Nephron progenitor cell (in vitro differentiated cells): Measurements from ENCODE around the gene FAM171A2.
"Not testable (repeated sequence)": the region's sequence is repeated elsewhere in the genome, so short reads cannot be mapped to it uniquely, and the experiment has no call there.

Experiments
- DNase-seq: peaks from one replicate; pipeline ENCODE4 v3.0.0; 2021
- H3K27ac Mint-ChIP-seq: 2 replicates; pipeline ENCODE4 v1.8.0; 2021; ENCODE audit warnings: mild to moderate bottlenecking, moderate library complexity, mixed read lengths
- H3K27me3 Mint-ChIP-seq: 2 replicates; pipeline ENCODE4 v1.8.0; 2021; ENCODE audit warnings: mild to moderate bottlenecking, low read depth, mixed read lengths; ENCODE audit not compliant: poor library complexity
- H3K36me3 Mint-ChIP-seq: 2 replicates; pipeline ENCODE4 v1.8.0; 2021; ENCODE audit warnings: low read depth, mixed read lengths
- H3K4me1 Mint-ChIP-seq: 2 replicates; pipeline ENCODE4 v1.8.0; 2021; ENCODE audit warnings: mixed read lengths
- H3K4me3 Mint-ChIP-seq: 2 replicates; pipeline ENCODE4 v1.8.0; 2021; ENCODE audit warnings: mild to moderate bottlenecking, moderate library complexity, mixed read lengths
- H3K9me3 Mint-ChIP-seq: 2 replicates; pipeline ENCODE4 v1.8.0; 2021; ENCODE audit warnings: mild to moderate bottlenecking, moderate library complexity, mixed read lengths
- CTCF ChIP-seq: fragments of 200-600 bp; sonication (generic); IDR thresholded peaks from 2 replicates; pipeline ENCODE4 v1.5.0; 2021; ENCODE audit warnings: antibody characterized with exemption

The FAM171A2 gene

GRCh38 chr17:44351464-44351863 lies 12.2 kb downstream of the FAM171A2 start:
- Mint-ChIP-seq H3K4me1 (peaks cover 13% of the 10 kb centered on the region), H3K27ac (no peak overlapping the region), H3K9me3 (no peaks in the 10 kb centered on the region), H3K4me3 (no peak overlapping the region), H3K36me3 (peaks cover 5% of the 10 kb centered on the region), H3K27me3 (peaks cover 7% of the 10 kb centered on the region)
- TF ChIP-seq CTCF = no peak
- no peak for DNase-seq

GRCh38 chr17:44350733-44351226 lies 12.9 kb downstream of the FAM171A2 start:
- Mint-ChIP-seq H3K9me3 (no peaks in the 10 kb centered on the region), H3K27me3 (peaks cover 7% of the 10 kb centered on the region), H3K4me3 (no peak overlapping the region), H3K4me1 (peaks cover 18% of the 10 kb centered on the region), H3K27ac (no peak overlapping the region), H3K36me3 (peaks cover 5% of the 10 kb centered on the region)
- TF ChIP-seq CTCF = peak; percentile 85
- peak; percentile 84 for DNase-seq

GRCh38 chr17:44349553-44350070 lies 14.0 kb downstream of the FAM171A2 start:
- no peak for TF ChIP-seq CTCF
- H3K27me3 Mint-ChIP-seq = peaks cover 7% of the 10 kb centered on the region
- H3K4me1 Mint-ChIP-seq = peaks cover 22% of the 10 kb centered on the region
- H3K27ac Mint-ChIP-seq = no peak overlapping the region
- H3K36me3 Mint-ChIP-seq = peaks cover 5% of the 10 kb centered on the region
- H3K4me3 Mint-ChIP-seq = no peak overlapping the region
- no peak for DNase-seq
- H3K9me3 Mint-ChIP-seq = no peaks in the 10 kb centered on the region

- Mint-ChIP-seq H3K27ac (no peak overlapping the region), H3K4me3 (no peak overlapping the region), H3K36me3 (peaks cover 5% of the 10 kb centered on the region), H3K9me3 (no peaks in the 10 kb centered on the region), H3K4me1 (peaks cover 27% of the 10 kb centered on the region), H3K27me3 (peaks cover 9% of the 10 kb centered on the region)
- no peak for DNase-seq
- TF ChIP-seq CTCF = no peak
Measured at GRCh38 chr17:44348988-44349364, 14.7 kb downstream of the FAM171A2 start.

GRCh38 chr17:44348234-44348987 lies 15.2 kb downstream of the FAM171A2 start:
- Mint-ChIP-seq H3K27ac (no peak overlapping the region), H3K36me3 (peaks cover 5% of the 10 kb centered on the region), H3K9me3 (no peaks in the 10 kb centered on the region), H3K27me3 (peaks cover 14% of the 10 kb centered on the region), H3K4me3 (no peak overlapping the region), H3K4me1 (peaks cover 32% of the 10 kb centered on the region)
- no peak for TF ChIP-seq CTCF
- DNase-seq = no peak

- H3K27me3 Mint-ChIP-seq = peaks cover 20% of the 10 kb centered on the region
- DNase-seq, H3K36me3 Mint-ChIP-seq, H3K4me3 Mint-ChIP-seq, H3K9me3 Mint-ChIP-seq, H3K27ac Mint-ChIP-seq: not testable (repeated sequence)
- H3K4me1 Mint-ChIP-seq = peaks cover 26% of the 10 kb centered on the region
Measured at GRCh38 chr17:44347206-44348055, 16.2 kb downstream of the FAM171A2 start.
